Karpas-422 (cell line): ENCODE results near the gene CAB39. TPM values are rescaled to one million over a fixed set of nuclear protein-coding genes. Genes with fewer than 3 reads are reported as not detected.

Source experiments
- DNase-seq: peaks from one replicate; pipeline ENCODE4 v3.0.0-alpha.2; 2015
- H2AFZ ChIP-seq: fragments of 200-600 bp; sonication (generic); 2 replicates; pipeline ENCODE4 v1.6.1; 2014; ENCODE audit warnings: antibody characterized with exemption, low read length, mixed read lengths
- H3K27ac ChIP-seq: fragments of 200-600 bp; sonication (generic); 2 replicates; pipeline ENCODE4 v1.5.1; 2014; ENCODE audit warnings: mild to moderate bottlenecking, low read length, moderate library complexity
- H3K27me3 ChIP-seq: fragments of 200-600 bp; sonication (generic); 2 replicates; pipeline ENCODE4 v1.6.1; 2014; ENCODE audit warnings: low read length, mixed read lengths
- H3K36me3 ChIP-seq: fragments of 200-600 bp; sonication (generic); 2 replicates; pipeline ENCODE4 v1.6.1; 2014; ENCODE audit warnings: low read length, mixed read lengths; ENCODE audit not compliant: insufficient read depth
- H3K4me1 ChIP-seq: fragments of 200-600 bp; sonication (generic); 2 replicates; pipeline ENCODE4 v1.6.1; 2014; ENCODE audit warnings: mild to moderate bottlenecking, low read length, mixed read lengths
- H3K4me2 ChIP-seq: fragments of 200-600 bp; sonication (generic); 2 replicates; pipeline ENCODE4 v1.6.1; 2014; ENCODE audit warnings: low read length, low read depth, mild to moderate bottlenecking; ENCODE audit not compliant: poor library complexity, severe bottlenecking
- H3K4me3 ChIP-seq: fragments of 200-600 bp; sonication (generic); 2 replicates; pipeline ENCODE4 v1.5.1; 2014; ENCODE audit warnings: mild to moderate bottlenecking, antibody characterized with exemption, low read length, mixed read lengths
- H3K79me2 ChIP-seq: fragments of 200-600 bp; sonication (generic); 2 replicates; pipeline ENCODE4 v1.6.1; 2014; ENCODE audit warnings: mild to moderate bottlenecking, low read length, mixed read lengths
- H3K9ac ChIP-seq: fragments of 200-600 bp; sonication (generic); 2 replicates; pipeline ENCODE4 v1.6.0; 2014; ENCODE audit warnings: low read length
- H3K9me2 ChIP-seq: fragments of 200-600 bp; sonication (generic), shearing (Covaris generic); replicated peaks from 2 replicates; pipeline ENCODE4 v1.6.0; 2014; ENCODE audit warnings: mild to moderate bottlenecking, low read length, moderate library complexity; ENCODE audit not compliant: insufficient read depth
- H3K9me3 ChIP-seq: fragments of 300-700, 200-600 bp; sonication (generic); 2 replicates; pipeline ENCODE4 v1.6.1; 2014; ENCODE audit warnings: low read length, mixed read lengths
- H4K20me1 ChIP-seq: fragments of 200-600 bp; sonication (generic); 2 replicates; pipeline ENCODE4 v1.6.1; 2014; ENCODE audit warnings: mild to moderate bottlenecking, antibody characterized with exemption, low read length, low read depth; ENCODE audit not compliant: insufficient read depth
- total RNA-seq: library from RNA; depleted of rRNA; stranded (reverse); fragments of >200 nt; shearing (Covaris generic); gene quantifications from 2 replicates; pipeline ENCODE4 v1.2.3, GENCODE V29; 2014; ENCODE audit warnings: low replicate concordance

Gene CAB39
- total RNA-seq, 1 experiment from 2014 or later = 89.3 TPM

GRCh38 chr2:230688490-230688889 is 24.2 kb upstream of the CAB39 start:
- Histone ChIP-seq H2AFZ (no peak overlapping the region), H3K27me3 (no peaks in the 10 kb centered on the region), H3K4me1 (no peaks in the 10 kb centered on the region; the same call in 1 of the 2 replicates), H4K20me1 (no peaks in the 10 kb centered on the region), H3K27ac (no peak overlapping the region), H3K36me3 (no peaks in the 10 kb centered on the region), H3K4me3 (no peak overlapping the region), H3K79me2 (no peaks in the 10 kb centered on the region), H3K9ac (no peak overlapping the region), H3K4me2 (no peak overlapping the region), H3K9me3 (no peaks in the 10 kb centered on the region), H3K9me2 (no peaks in the 10 kb centered on the region)
- DNase-seq = no peak

GRCh38 chr2:230690439-230690838 is 22.2 kb upstream of the CAB39 start:
- DNase-seq = no peak
- Histone ChIP-seq H2AFZ (no peak overlapping the region), H3K4me1 (no peaks in the 10 kb centered on the region; the same call in 1 of the 2 replicates), H3K9me3 (no peaks in the 10 kb centered on the region), H3K79me2 (no peaks in the 10 kb centered on the region), H4K20me1 (no peaks in the 10 kb centered on the region), H3K9ac (no peak overlapping the region), H3K27ac (no peak overlapping the region), H3K36me3 (no peaks in the 10 kb centered on the region), H3K4me2 (no peak overlapping the region), H3K9me2 (no peaks in the 10 kb centered on the region), H3K27me3 (no peaks in the 10 kb centered on the region), H3K4me3 (no peak overlapping the region)

- Histone ChIP-seq H3K36me3 (no peaks in the 10 kb centered on the region), H3K79me2 (no peaks in the 10 kb centered on the region), H4K20me1 (no peaks in the 10 kb centered on the region), H3K27ac (no peak overlapping the region), H3K4me2 (no peak overlapping the region), H3K4me3 (no peak overlapping the region), H3K9me2 (no peaks in the 10 kb centered on the region), H3K27me3 (no peaks in the 10 kb centered on the region), H2AFZ (no peak overlapping the region), H3K9ac (no peak overlapping the region), H3K4me1 (no peaks in the 10 kb centered on the region; the same call in 1 of the 2 replicates), H3K9me3 (no peaks in the 10 kb centered on the region)
- DNase-seq = no peak
Observed at GRCh38 chr2:230691005-230691647, 21.5 kb upstream of the CAB39 start.

GRCh38 chr2:230692760-230693159 is 19.9 kb upstream of the CAB39 start:
- Histone ChIP-seq H3K27ac (no peak overlapping the region), H3K27me3 (no peaks in the 10 kb centered on the region), H2AFZ (no peak overlapping the region), H3K4me2 (no peak overlapping the region), H3K79me2 (no peaks in the 10 kb centered on the region), H3K4me1 (no peaks in the 10 kb centered on the region; the same call in 1 of the 2 replicates), H3K9ac (no peak overlapping the region), H3K4me3 (no peak overlapping the region), H3K9me3 (no peaks in the 10 kb centered on the region), H4K20me1 (no peaks in the 10 kb centered on the region), H3K36me3 (no peaks in the 10 kb centered on the region), H3K9me2 (no peaks in the 10 kb centered on the region)
- DNase-seq = no peak

DNA sequence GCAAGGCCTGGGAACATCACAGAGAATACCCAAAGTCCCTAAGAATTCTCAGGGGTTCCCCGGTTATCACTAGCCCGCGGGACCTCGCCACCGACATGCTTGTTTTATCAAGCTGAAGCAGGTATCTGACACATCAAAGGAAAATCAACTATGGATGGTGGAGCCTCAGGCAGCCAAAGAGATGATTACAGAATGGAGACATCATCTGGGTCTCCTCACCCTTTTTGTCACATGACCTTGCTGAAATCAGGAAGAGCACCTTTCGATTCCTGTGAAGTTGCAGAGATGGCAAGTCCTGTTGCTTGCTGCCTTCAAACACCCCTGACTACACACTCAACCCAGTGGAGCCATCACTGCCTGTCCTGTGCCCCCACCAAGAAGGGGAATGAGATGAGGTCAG is 19.2 kb upstream of the CAB39 start:
- Histone ChIP-seq H2AFZ (no peak overlapping the region), H4K20me1 (no peaks in the 10 kb centered on the region), H3K36me3 (no peaks in the 10 kb centered on the region), H3K27ac (no peak overlapping the region), H3K9ac (no peak overlapping the region), H3K9me2 (no peaks in the 10 kb centered on the region), H3K4me2 (no peak overlapping the region), H3K4me3 (no peak overlapping the region), H3K9me3 (no peaks in the 10 kb centered on the region), H3K79me2 (no peaks in the 10 kb centered on the region), H3K27me3 (no peaks in the 10 kb centered on the region), H3K4me1 (no peaks in the 10 kb centered on the region; the same call in 1 of the 2 replicates)
- DNase-seq = no peak

- H3K79me2 ChIP-seq = no peaks in the 10 kb centered on the region
- H4K20me1 ChIP-seq = no peaks in the 10 kb centered on the region
- no peak overlapping the region for H3K9ac ChIP-seq
- H3K4me1 ChIP-seq = no peaks in the 10 kb centered on the region
- no peak for DNase-seq
- no peak overlapping the region for H3K4me2 ChIP-seq
- no peaks in the 10 kb centered on the region for H3K9me3 ChIP-seq
- H3K4me3 ChIP-seq = no peak overlapping the region
- no peak overlapping the region for H3K27ac ChIP-seq
- no peaks in the 10 kb centered on the region for H3K36me3 ChIP-seq
- no peak overlapping the region for H2AFZ ChIP-seq
- no peaks in the 10 kb centered on the region for H3K27me3 ChIP-seq
- no peaks in the 10 kb centered on the region for H3K9me2 ChIP-seq
Observed at GRCh38 chr2:230694241-230694640, 18.4 kb upstream of the CAB39 start.

- Histone ChIP-seq H3K4me1 (no peaks in the 10 kb centered on the region), H3K4me2 (no peak overlapping the region), H3K9me2 (no peaks in the 10 kb centered on the region), H3K27ac (no peak overlapping the region), H2AFZ (no peak overlapping the region), H3K27me3 (no peaks in the 10 kb centered on the region), H4K20me1 (no peaks in the 10 kb centered on the region), H3K36me3 (no peaks in the 10 kb centered on the region), H3K9ac (no peak overlapping the region), H3K79me2 (no peaks in the 10 kb centered on the region), H3K9me3 (no peaks in the 10 kb centered on the region), H3K4me3 (no peak overlapping the region)
- DNase-seq = no peak
Observed at GRCh38 chr2:230695551-230695950, 17.1 kb upstream of the CAB39 start.

- Histone ChIP-seq H3K4me1 (no peaks in the 10 kb centered on the region), H3K27me3 (no peaks in the 10 kb centered on the region), H2AFZ (no peak overlapping the region), H3K27ac (no peak overlapping the region), H3K79me2 (no peaks in the 10 kb centered on the region), H3K9me2 (no peaks in the 10 kb centered on the region), H3K9me3 (no peaks in the 10 kb centered on the region), H4K20me1 (no peaks in the 10 kb centered on the region), H3K4me2 (no peak overlapping the region), H3K36me3 (no peaks in the 10 kb centered on the region), H3K4me3 (no peak overlapping the region), H3K9ac (no peak overlapping the region)
- DNase-seq = no peak
Observed at GRCh38 chr2:230696670-230697069, 16.0 kb upstream of the CAB39 start.
